GM19463 (cell line): ENCODE data around the gene PTPRC.

Experiments used
- ATAC-seq: cut with Tn5 transposase; IDR thresholded peaks from one replicate; pipeline ENCODE4 v1.9.1; 2021; ENCODE audit warnings: mild to moderate bottlenecking, moderate library complexity; ENCODE audit not compliant: unreplicated experiment

PTPRC gene

GRCh38 chr1:198620951-198621824, 17.7 kb upstream of the PTPRC start:
- ATAC-seq = peak; percentile 66

- no peak for ATAC-seq
Measured at GRCh38 chr1:198622001-198622400, 16.8 kb upstream of the PTPRC start.

DNA sequence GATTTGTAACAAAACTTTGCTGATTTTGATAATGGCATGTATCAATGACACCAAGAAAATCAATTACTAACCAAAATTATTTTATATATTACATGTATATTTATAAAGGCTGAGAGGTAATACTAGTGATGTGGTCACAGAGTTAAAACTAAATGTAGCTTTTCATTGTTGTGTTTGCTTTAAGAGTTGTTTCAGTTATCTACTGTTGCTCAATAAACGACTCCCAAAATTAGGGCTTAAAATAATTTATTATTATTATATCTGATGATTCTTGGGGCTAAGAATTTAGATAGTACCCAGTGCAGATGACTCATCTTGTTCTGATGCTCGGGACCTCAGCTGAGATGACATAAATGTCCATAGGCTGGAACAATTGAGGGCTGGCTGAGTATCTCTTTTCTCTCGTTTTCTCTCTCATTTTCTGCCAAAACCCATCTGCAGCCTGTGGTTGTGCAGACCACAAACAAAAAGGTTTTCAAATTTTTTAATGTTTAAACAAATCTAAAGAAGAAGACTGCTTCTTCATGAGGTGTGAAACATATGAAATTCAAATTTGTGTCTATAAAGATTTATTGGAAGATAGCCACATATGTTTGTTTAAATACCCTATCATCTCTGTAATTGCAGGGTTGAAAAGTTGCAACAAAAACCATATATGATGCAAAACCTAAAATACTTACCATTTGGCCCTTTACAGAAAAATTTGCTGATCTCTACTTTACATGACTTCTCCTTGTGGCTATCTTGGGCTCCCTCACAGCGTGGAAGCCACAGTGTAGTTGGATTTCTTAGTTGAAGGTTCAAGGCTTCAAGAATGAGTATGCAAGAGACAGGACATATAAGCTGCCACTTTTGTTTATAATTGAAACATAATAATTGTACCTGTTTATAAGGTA, 14.8 kb upstream of the PTPRC start:
- ATAC-seq = peak; percentile 14

DNA sequence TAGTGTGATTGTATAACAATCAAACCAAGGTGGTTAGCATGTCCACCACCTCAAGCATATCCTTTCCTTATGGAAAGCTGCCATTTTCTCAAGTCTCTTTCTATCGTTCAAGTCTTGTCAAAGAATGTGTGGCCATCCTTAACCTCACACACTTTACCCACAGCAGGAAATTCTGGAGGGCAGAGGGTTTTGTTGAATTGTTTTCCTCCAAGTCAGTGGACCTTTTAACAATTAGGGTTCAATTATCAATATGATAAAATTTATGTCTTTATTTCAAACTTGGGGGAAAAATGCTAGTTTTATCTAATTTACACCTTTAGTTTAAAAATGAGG, 14.2 kb upstream of the PTPRC start:
- no peak for ATAC-seq

- no peak for ATAC-seq
Measured at GRCh38 chr1:198627436-198628066, 11.3 kb upstream of the PTPRC start.

DNA sequence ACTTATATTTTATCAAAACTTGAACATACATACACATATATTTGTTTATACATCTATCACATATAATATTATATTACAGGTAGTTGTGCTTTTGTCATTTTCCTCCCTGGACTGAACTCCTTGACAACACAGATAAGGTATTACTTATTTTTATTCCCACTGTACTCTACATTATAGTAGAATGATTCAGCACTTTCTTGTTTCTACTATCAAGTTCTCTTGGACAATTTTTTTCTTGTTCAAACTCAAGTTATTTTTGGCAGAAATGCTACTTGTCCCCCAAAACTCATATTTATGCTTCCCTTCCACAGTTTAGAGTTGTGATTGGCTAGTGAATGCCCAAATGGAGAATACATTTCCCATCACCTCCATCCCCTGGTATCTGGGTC, 10.8 kb upstream of the PTPRC start:
- ATAC-seq = no peak

DNA sequence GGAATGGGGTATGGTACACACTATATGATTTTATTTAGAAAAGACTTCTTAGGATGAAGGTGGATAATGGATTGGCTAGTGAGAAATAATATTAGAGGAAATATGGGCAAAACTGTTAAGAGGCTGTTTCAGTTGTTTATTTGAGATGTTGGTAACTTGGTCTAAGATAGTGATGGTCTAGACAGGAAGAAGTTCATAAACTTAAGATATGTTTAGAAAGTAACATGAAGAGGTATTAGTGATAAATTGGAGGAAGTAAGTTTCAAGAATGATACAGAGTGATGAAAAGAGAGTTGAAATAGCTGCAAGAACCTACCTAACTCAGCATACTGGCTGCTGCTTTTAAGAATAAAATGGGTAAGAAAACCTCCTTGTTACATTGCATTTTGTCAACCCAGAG, 9.2 kb upstream of the PTPRC start:
- ATAC-seq = no peak

GRCh38 chr1:198630863-198631262, 8.0 kb upstream of the PTPRC start:
- no peak for ATAC-seq

DNA sequence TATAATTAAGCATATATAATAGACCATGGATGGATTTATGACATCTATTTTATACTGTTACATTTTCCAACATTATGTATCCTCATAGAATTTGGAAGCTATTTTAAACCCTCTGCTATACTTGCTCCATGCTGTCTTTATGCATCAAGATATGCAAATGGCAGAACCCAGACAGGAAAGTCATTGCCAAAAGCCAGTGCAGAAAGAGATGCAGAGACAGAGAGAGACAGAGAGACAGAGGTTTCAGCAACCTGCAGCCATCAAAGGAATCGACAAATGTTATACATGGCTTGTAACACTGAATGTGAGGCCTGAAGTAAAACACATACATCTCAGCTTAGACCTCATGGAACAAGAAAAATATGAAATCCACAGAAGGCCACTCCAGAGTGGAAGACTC, 7.5 kb upstream of the PTPRC start:
- no peak for ATAC-seq

DNA sequence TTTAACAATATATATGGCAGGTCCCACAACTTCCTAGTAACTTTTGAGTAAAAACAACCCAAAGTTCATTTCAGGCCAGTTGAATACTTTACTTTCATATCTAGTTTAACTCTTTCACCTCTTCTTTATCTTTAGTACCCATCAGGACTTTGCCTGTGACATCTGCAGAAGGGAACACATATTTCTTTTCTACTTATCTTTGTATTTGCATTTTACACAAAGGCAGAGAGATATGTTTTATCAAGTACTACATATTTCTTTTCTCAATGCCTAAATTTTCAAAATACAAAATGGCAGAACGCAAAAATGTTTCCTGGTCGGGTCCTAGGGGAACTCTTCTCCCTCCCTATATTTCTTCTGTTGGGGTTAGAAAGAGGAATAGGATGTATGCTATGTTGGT, 6.8 kb upstream of the PTPRC start:
- no peak for ATAC-seq

DNA sequence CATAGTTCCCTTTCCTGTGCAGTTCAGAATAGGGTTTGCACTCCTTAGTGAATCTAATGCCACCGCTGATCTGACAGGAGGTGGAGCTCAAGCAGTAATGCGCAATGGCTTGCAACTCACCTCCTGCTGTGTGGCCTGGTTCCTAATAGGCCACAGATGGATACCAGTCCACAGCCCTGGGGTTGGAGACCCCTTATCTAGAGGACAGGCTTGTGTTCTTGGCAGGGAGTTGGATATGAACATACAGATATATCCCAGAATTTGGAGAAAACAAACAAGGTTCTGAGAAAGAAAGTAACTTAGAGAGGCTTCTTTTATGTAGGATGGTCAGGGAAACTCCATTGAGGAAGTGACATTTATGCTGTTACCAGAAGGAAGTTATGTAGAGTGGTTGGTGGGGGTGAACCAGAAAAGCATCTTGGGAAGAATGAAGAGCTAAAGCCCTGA, 5.1 kb upstream of the PTPRC start:
- ATAC-seq = peak; percentile 32

DNA sequence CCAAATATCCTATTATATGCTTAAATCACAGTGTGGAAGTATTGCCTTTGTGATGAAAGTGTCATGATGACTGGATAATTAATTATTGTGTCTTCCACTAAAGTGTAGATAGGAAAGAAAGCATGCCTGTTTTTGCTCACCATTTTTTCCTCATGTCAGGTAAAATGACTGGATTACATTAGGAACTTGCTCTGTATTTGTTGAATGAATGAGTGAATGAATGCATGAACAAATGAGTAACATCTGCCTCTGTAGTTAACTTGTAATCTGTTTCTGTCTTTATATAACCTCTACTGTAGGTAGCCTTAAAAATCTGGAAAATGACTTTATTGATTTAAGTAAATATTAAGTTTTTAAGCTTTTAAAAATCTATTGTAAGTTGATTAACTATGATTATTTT, 2.9 kb upstream of the PTPRC start:
- no peak for ATAC-seq

DNA sequence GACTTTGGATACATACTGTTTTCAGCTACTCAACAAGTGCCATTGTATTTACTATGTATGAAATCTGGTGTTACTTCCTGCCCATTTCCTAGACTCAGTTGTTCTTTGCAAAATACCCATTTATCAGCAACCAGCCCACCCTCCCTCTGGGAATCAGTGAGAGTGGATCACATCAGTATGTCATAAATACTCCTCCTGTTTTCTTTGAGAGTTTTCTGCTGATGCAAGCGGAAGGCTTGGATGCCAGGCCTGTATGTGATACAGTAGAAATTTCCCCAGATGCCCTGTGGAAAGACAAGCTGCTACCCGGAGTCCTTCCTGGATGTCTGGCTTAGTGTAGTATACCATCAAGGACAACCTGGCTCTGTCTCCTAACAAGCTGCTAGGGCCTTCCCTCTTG, 2.4 kb upstream of the PTPRC start:
- no peak for ATAC-seq

DNA sequence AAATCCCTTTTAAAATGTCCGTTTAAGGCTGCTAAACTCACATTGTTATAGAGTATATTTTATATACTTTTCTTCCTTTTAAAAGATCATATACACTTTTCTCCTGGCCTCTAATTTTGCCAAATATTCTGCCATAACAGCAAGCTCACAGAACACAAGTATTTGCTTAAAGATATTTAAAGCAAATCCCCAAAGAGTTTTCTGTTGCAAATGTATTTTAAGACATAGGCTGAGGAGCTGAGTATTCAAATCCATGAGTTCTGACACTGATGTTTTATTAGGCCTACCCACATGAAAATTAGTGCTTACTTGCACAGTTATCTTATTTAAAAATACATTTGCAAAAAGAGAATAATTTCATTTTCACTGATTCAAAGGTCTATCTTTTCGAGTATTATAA, 1.7 kb upstream of the PTPRC start:
- ATAC-seq = no peak

- no peak for ATAC-seq
Measured at GRCh38 chr1:198637916-198638437, 863 bp upstream of the PTPRC start.

GRCh38 chr1:198638441-198638840, 399 bp upstream of the PTPRC start:
- ATAC-seq = peak; percentile 14

DNA sequence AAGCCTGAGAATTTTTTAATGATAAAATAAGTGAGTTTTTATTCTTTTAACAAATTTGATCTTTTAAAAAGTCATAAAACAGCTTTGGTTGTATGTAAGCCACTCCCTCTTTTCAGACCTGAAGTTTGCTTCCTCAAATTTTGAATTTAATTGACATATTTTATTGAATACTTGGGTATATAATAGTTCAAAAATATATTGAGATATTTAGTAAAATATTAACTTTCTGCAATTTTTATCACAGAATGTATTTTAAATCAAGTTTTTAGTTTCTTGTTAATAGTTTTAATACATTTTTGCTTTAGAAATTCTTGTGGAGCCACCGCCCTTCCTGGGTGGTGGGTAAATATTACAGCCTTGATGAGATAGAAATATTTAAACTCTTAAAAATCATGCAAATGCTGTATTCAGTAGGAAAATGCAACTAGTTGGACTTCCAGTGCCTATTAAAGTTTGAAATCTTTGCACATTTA, 867 bp downstream of the PTPRC start:
- no peak for ATAC-seq

GRCh38 chr1:198640174-198640573, 1.3 kb downstream of the PTPRC start:
- no peak for ATAC-seq

- peak; percentile 47 for ATAC-seq
Measured at GRCh38 chr1:198641501-198641900, 2.7 kb downstream of the PTPRC start.

DNA sequence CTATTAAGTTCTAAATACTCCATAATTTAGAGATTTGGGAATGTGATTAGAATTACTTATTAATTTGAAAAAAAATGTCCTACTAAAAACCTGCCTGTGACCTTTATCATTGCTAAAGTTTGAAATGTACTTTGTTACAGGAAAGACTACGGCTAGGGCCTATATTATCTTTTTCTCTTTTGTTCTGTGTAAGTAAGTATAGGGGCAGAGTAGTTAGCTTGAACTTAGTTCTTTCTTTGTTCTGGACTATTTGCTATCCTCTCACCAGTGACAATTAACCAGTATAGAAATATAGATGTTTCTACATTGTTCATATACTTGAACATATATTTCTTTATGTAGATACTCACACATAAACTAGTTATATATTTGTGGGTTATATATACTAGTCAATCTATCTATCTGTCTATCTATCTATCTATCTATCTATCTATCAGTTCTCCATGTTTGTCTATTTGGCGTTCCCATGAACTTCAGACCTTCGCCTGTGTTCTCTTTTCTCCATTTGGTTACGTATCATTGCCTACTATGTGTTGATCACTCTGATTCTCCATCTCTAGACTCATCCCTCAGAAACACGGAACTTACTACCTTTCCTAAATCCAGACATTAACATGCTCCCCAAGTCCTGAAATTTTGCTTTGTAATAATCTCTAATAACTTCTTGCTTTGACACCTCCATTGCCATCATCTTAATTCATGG, 3.3 kb downstream of the PTPRC start:
- ATAC-seq = no peak

DNA sequence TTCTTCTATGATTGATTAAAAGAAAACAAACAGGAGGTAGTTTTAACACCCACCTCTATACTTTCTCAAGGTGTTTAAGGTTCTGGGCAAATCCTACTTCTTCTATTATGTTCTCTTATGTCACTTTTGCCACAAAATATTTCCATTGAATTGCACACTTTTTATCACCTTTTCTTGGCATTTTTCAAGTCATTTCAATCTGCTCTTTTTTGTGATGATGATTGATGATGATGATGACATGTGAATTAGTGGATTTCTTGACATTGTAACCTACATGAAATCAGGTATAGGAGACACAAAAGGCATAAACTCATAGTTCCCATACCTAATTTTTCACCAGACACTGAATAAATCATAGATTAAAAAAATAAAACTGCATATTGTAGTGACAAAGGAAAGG, 4.1 kb downstream of the PTPRC start:
- ATAC-seq = no peak
